ENCODE measurements around the gene OTX2. TPM values are rescaled to one million over a fixed set of nuclear protein-coding genes. Genes with fewer than 3 reads are reported as not detected.

Gene OTX2
- total RNA-seq, 2 experiments from 2014 or later, result not detected

- CTCF ChIA-PET, result no interaction called here
- Mint-ChIP-seq H3K4me3 (no peak overlapping the region), H3K27ac (peak overlapping the region; percentile 46), H3K4me1 (peaks cover 10% of the 10 kb centered on the region), H3K27me3 (peaks cover 86% of the 10 kb centered on the region), H3K9me3 (ENCODE audit: low read depth) (no peaks in the 10 kb centered on the region), H3K36me3 (peaks cover 18% of the 10 kb centered on the region)
- DNase-seq (no peak), ATAC-seq (no peak)
Measured at GRCh38 chr14:56808110-56808382, 2.2 kb downstream of the OTX2 start.

- Mint-ChIP-seq H3K36me3 (peaks cover 18% of the 10 kb centered on the region), H3K27me3 (peaks cover 86% of the 10 kb centered on the region), H3K9me3 (ENCODE audit: low read depth) (no peaks in the 10 kb centered on the region), H3K4me3 (no peak overlapping the region), H3K4me1 (peaks cover 10% of the 10 kb centered on the region), H3K27ac (peak overlapping the region; percentile 3)
- ATAC-seq (no peak), DNase-seq (no peak)
- CTCF ChIA-PET, result no interaction called here
Measured at GRCh38 chr14:56807386-56808109, 2.7 kb downstream of the OTX2 start.

- DNase-seq (no peak), ATAC-seq (no peak)
- Mint-ChIP-seq H3K9me3 (ENCODE audit: low read depth) (no peaks in the 10 kb centered on the region), H3K36me3 (peaks cover 18% of the 10 kb centered on the region), H3K4me1 (peaks cover 10% of the 10 kb centered on the region), H3K4me3 (no peak overlapping the region), H3K27ac (no peak overlapping the region), H3K27me3 (peaks cover 89% of the 10 kb centered on the region)
- CTCF ChIA-PET, result no interaction called here
Measured at GRCh38 chr14:56806760-56807159, 3.5 kb downstream of the OTX2 start.

GRCh38 chr14:56805992-56806727 is 4.1 kb downstream of the OTX2 start:
- no peak overlapping the region for H3K27ac Mint-ChIP-seq
- H3K4me3 Mint-ChIP-seq, result no peak overlapping the region
- H3K27me3 Mint-ChIP-seq, result peaks cover 94% of the 10 kb centered on the region
- H3K36me3 Mint-ChIP-seq, result peaks cover 18% of the 10 kb centered on the region
- no peaks in the 10 kb centered on the region for H3K9me3 Mint-ChIP-seq (ENCODE audit: low read depth)
- CTCF ChIA-PET, result no interaction called here
- DNase-seq (no peak), ATAC-seq (no peak)
- peaks cover 10% of the 10 kb centered on the region for H3K4me1 Mint-ChIP-seq

GRCh38 chr14:56805201-56805991 is 4.9 kb downstream of the OTX2 start:
- DNase-seq, result no peak
- H3K27ac Mint-ChIP-seq, result no peak overlapping the region
- H3K27me3 Mint-ChIP-seq, result peaks cover 94% of the 10 kb centered on the region
- CTCF ChIA-PET, result no interaction called here
- peaks cover 10% of the 10 kb centered on the region for H3K4me1 Mint-ChIP-seq
- H3K4me3 Mint-ChIP-seq, result no peak overlapping the region
- no peaks in the 10 kb centered on the region for H3K9me3 Mint-ChIP-seq (ENCODE audit: low read depth)
- ATAC-seq, result no peak
- peaks cover 15% of the 10 kb centered on the region for H3K36me3 Mint-ChIP-seq

- ATAC-seq, result no peak
- no peak overlapping the region for H3K27ac Mint-ChIP-seq
- no peak for DNase-seq
Measured at GRCh38 chr14:56803816-56804535, 6.3 kb downstream of the OTX2 start.

DNA sequence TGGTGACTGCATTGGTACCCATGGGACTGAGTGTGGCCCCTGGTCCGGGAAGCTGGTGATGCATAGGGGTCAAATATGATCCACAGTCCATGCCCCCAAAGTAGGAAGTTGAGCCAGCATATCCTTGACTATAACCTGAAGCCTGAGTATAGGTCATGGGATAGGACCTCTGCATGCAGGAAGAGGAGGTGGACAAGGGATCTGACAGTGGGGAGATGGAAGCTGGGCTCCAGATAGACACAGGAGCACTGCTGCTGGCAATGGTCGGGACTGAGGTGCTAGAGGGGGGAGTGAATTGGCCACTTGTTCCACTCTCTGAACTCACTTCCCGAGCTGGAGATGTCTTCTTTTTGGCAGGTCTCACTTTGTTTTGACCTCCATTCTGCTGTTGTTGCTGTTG is 8.4 kb downstream of the OTX2 start:
- ATAC-seq (no peak), DNase-seq (no peak)
- no peak overlapping the region for H3K27ac Mint-ChIP-seq
- no peaks in the 10 kb centered on the region for H3K4me1 Mint-ChIP-seq
- CTCF ChIA-PET, result no interaction called here
- H3K9me3 Mint-ChIP-seq (ENCODE audit: low read depth), result no peaks in the 10 kb centered on the region
- H3K4me3 Mint-ChIP-seq, result no peak overlapping the region
- H3K27me3 Mint-ChIP-seq, result peaks cover 90% of the 10 kb centered on the region
- H3K36me3 Mint-ChIP-seq, result no peaks in the 10 kb centered on the region

More at GRCh38 chr14:56803816-56804535, 6.3 kb downstream of the OTX2 start:
- Mint-ChIP-seq H3K27me3 (peaks cover 95% of the 10 kb centered on the region), H3K36me3 (peaks cover 6% of the 10 kb centered on the region), H3K4me3 (no peak overlapping the region), H3K4me1 (peaks cover 8% of the 10 kb centered on the region), H3K9me3 (ENCODE audit: low read depth) (no peaks in the 10 kb centered on the region)
- CTCF ChIA-PET, result no interaction called here

GRCh38 chr14:56799343-56799645 is 11.0 kb downstream of the OTX2 start:
- no peak overlapping the region for H3K27ac Mint-ChIP-seq
- no peaks in the 10 kb centered on the region for H3K9me3 Mint-ChIP-seq (ENCODE audit: low read depth)
- no peaks in the 10 kb centered on the region for H3K4me1 Mint-ChIP-seq
- ATAC-seq, result no peak
- H3K27me3 Mint-ChIP-seq, result peaks cover 90% of the 10 kb centered on the region
- no peak overlapping the region for H3K4me3 Mint-ChIP-seq
- DNase-seq, result no peak
- CTCF ChIA-PET, result no interaction called here
- H3K36me3 Mint-ChIP-seq, result no peaks in the 10 kb centered on the region

DNA sequence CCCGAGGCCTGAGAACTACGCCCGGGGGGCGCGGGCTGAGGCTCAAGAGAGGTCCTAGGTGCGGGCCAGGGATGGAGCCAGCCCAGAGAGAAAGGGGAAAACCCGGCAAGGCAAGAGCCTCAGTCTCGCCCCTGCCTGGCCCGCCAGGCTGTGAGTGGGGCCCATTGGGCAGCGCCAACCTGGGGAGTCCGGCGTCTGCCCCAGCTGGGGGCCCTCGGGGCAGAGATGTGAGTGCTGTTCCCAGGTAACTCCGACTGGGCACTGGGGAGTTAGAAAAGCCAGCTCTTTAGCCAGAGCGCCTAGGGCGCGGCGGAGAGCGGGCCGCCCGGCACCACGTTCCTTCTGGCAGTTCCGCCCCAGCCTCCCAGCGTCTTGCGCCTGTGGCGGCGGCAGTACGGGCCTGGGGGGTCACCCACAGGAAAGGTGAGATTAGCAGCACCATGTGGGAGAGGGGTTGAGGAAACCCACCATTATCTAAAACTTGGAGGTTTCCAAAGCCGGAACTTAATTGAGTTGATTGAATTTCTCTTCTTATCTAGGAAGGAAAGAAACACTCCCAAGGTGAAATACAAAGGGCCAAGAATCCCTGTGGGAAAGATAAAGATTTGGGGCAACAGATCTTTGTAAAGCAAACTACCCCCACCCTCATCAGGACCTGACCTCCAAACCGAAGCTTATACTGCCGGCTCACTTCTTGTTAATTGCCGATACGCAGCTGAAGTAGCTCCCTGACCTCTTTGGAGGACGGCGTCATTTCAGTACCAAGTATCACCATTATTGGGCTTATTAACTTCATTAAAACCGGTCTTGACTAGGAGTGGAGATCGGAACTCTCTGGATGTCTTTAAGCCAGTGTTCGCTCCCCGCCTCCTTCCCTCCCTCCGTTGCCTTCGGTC is 11.6 kb downstream of the OTX2 start:
- DNase-seq, result no peak
- Mint-ChIP-seq H3K27me3 (peaks cover 89% of the 10 kb centered on the region), H3K4me1 (no peaks in the 10 kb centered on the region), H3K27ac (no peak overlapping the region), H3K36me3 (no peaks in the 10 kb centered on the region), H3K4me3 (no peak overlapping the region), H3K9me3 (ENCODE audit: low read depth) (no peaks in the 10 kb centered on the region)
- ATAC-seq, result no peak
- CTCF ChIA-PET, result no interaction called here

GRCh38 chr14:56797569-56798446 is 12.5 kb downstream of the OTX2 start:
- no peaks in the 10 kb centered on the region for H3K4me1 Mint-ChIP-seq
- no peaks in the 10 kb centered on the region for H3K36me3 Mint-ChIP-seq
- H3K9me3 Mint-ChIP-seq (ENCODE audit: low read depth), result no peaks in the 10 kb centered on the region
- CTCF ChIA-PET, result no interaction called here
- no peak overlapping the region for H3K4me3 Mint-ChIP-seq
- H3K27ac Mint-ChIP-seq, result no peak overlapping the region
- H3K27me3 Mint-ChIP-seq, result peaks cover 88% of the 10 kb centered on the region
- no peak for ATAC-seq
- DNase-seq, result no peak

DNA sequence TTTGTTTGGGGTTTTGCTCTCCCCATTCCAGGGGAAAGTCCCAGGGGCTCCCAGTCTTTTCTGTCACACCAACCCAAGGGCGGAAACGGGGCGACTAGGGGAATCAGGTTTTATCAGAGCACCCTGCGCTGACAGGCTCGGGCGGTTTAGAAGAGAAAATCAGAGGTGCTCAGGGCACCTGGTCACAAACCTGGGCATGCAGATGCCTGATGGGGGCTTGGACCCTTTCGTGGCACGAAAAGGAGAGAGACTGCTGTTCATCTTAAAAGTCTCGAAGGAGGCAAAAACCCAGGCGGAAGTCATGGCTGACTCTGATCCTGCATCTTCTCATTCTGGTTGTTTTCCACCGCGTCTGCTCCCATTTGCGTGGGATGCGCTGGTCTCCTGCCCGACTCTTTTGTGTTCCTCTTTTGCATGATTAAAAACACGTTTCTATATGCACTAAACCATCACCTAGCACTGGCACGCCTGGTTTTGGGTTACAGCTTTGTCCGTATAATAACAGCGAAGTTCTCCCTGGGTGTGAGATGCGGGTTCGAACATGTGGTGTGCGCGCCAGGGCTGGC is 13.2 kb downstream of the OTX2 start:
- no peaks in the 10 kb centered on the region for H3K9me3 Mint-ChIP-seq (ENCODE audit: low read depth)
- peaks cover 84% of the 10 kb centered on the region for H3K27me3 Mint-ChIP-seq
- no peak overlapping the region for H3K27ac Mint-ChIP-seq
- H3K36me3 Mint-ChIP-seq, result no peaks in the 10 kb centered on the region
- CTCF ChIA-PET, result no interaction called here
- H3K4me1 Mint-ChIP-seq, result no peaks in the 10 kb centered on the region
- DNase-seq (no peak), ATAC-seq (no peak)
- no peak overlapping the region for H3K4me3 Mint-ChIP-seq

- DNase-seq (no peak), ATAC-seq (no peak)
- Mint-ChIP-seq H3K9me3 (ENCODE audit: low read depth) (no peaks in the 10 kb centered on the region), H3K4me1 (no peaks in the 10 kb centered on the region), H3K4me3 (no peak overlapping the region), H3K36me3 (no peaks in the 10 kb centered on the region), H3K27me3 (peaks cover 82% of the 10 kb centered on the region), H3K27ac (no peak overlapping the region)
- CTCF ChIA-PET, result no interaction called here
Measured at GRCh38 chr14:56796259-56796658, 14.0 kb downstream of the OTX2 start.

Data from activated CD8-positive, alpha-beta memory T cell treated with anti-CD3 and anti-CD28 coated beads, Interleukin-2, amount 10 ng/mL, durations not matched to agents 7 days and 5 days (primary cell).